ENCODE measurements around the gene TNFSF13.

TNFSF13 gene

GRCh38 chr17:7579834-7580603 is 21.5 kb downstream of the TNFSF13 start:
- TF ChIP-seq CTCF (conservative IDR thresholded peaks at IDR 0.05; ENCODE audit: low read depth, low read length): no peak
- no peak for DNase-seq (ENCODE audit: low read depth)
- H3K4me3 ChIP-seq (ENCODE audit: low read length): no peak overlapping the region

- no peak overlapping the region for H3K4me3 ChIP-seq (ENCODE audit: low read length)
- no peak for TF ChIP-seq CTCF (conservative IDR thresholded peaks at IDR 0.05; ENCODE audit: low read depth, low read length)
- no peak for DNase-seq (ENCODE audit: low read depth)
Observed at GRCh38 chr17:7580604-7581575, 22.3 kb downstream of the TNFSF13 start.

- no peak overlapping the region for H3K4me3 ChIP-seq (ENCODE audit: low read length)
- TF ChIP-seq CTCF (conservative IDR thresholded peaks at IDR 0.05; ENCODE audit: low read depth, low read length): no peak
- no peak for DNase-seq (ENCODE audit: low read depth)
Observed at GRCh38 chr17:7582396-7583252, 24.1 kb downstream of the TNFSF13 start.

- DNase-seq (ENCODE audit: low read depth): peak; percentile 84
- TF ChIP-seq CTCF (conservative IDR thresholded peaks at IDR 0.05; ENCODE audit: low read depth, low read length): no peak
- peak within 1 kb of the TSS; percentile 71 for H3K4me3 ChIP-seq (ENCODE audit: low read length)
Observed at GRCh38 chr17:7583253-7584109, 24.9 kb downstream of the TNFSF13 start, which contains the start of gene MPDU1. MPDU1 (plus strand) TSS chr17:7583852; CDS start chr17:7583863, 11 bp downstream.

GRCh38 chr17:7586673-7587419 is 28.3 kb downstream of the TNFSF13 start:
- no peak for DNase-seq (ENCODE audit: low read depth)
- H3K4me3 ChIP-seq (ENCODE audit: low read length): no peak overlapping the region
- peak; percentile 26 for TF ChIP-seq CTCF (conservative IDR thresholded peaks at IDR 0.05; ENCODE audit: low read depth, low read length)

Measured in retinal pigment epithelial cell (primary cell).